Measurements from ENCODE around the gene TP53AIP1.

TP53AIP1 gene

GRCh38 chr11:128904656-128905344 lies 37.9 kb downstream of the TP53AIP1 start:
- DNase-seq, result peak; percentile 60

GRCh38 chr11:128904303-128904655 lies 38.4 kb downstream of the TP53AIP1 start:
- no peak for DNase-seq

- DNase-seq, result peak; percentile 97
These were observed 39.2 kb downstream of the TP53AIP1 start for GRCh38 chr11:128903248-128904061.

- DNase-seq, result peak; percentile 42
These were observed 40.1 kb downstream of the TP53AIP1 start for GRCh38 chr11:128902515-128903066.

- no peak for DNase-seq
These were observed 40.8 kb downstream of the TP53AIP1 start for GRCh38 chr11:128901653-128902514.

- DNase-seq, result no peak
These were observed 42.2 kb downstream of the TP53AIP1 start for GRCh38 chr11:128900468-128900867.

- peak; percentile 68 for DNase-seq
These were observed 43.9 kb downstream of the TP53AIP1 start for GRCh38 chr11:128898580-128899344.

GRCh38 chr11:128897826-128898225 lies 44.8 kb downstream of the TP53AIP1 start:
- no peak for DNase-seq

- DNase-seq, result no peak
These were observed 46.3 kb downstream of the TP53AIP1 start for GRCh38 chr11:128896356-128896755.

- no peak for DNase-seq
These were observed 47.1 kb downstream of the TP53AIP1 start for GRCh38 chr11:128895526-128895925.

GRCh38 chr11:128894685-128895084 lies 48.0 kb downstream of the TP53AIP1 start:
- peak; percentile 76 for DNase-seq

- DNase-seq, result no peak
These were observed 48.4 kb downstream of the TP53AIP1 start for GRCh38 chr11:128894286-128894681.

GRCh38 chr11:128893578-128894285 lies 48.9 kb downstream of the TP53AIP1 start:
- no peak for DNase-seq

GRCh38 chr11:128892866-128893565 lies 49.7 kb downstream of the TP53AIP1 start:
- DNase-seq, result peak; percentile 89

- no peak for DNase-seq
These were observed 50.7 kb downstream of the TP53AIP1 start for GRCh38 chr11:128891913-128892398.

GRCh38 chr11:128890543-128891368 lies 51.9 kb downstream of the TP53AIP1 start, which contains the start of gene KCNJ5:
Gene KCNJ5 (plus strand): TSS chr11:128891356. CDS start chr11:128911274, 19,918 bp downstream.
- no peak for DNase-seq

GRCh38 chr11:128890216-128890542 lies 52.5 kb downstream of the TP53AIP1 start:
- DNase-seq, result no peak

- no peak for DNase-seq
These were observed 52.9 kb downstream of the TP53AIP1 start for GRCh38 chr11:128889657-128890213.
